HG02588 (cell line): Measurements from ENCODE around the gene CAPZA3.
"Not testable (repeated sequence)": the region's sequence is repeated elsewhere in the genome, so short reads cannot be mapped to it uniquely, and the experiment has no call there.

ENCODE experiments used
- ATAC-seq: cut with Tn5 transposase; IDR thresholded peaks from one replicate; pipeline ENCODE4 v1.9.1; 2021; ENCODE audit warnings: mild to moderate bottlenecking, moderate library complexity; ENCODE audit not compliant: unreplicated experiment

The CAPZA3 gene

GRCh38 chr12:18753481-18754123 lies 15.7 kb downstream of the CAPZA3 start:
- no peak for ATAC-seq

- no peak for ATAC-seq
These were observed 16.3 kb downstream of the CAPZA3 start for GRCh38 chr12:18754124-18754707.

- ATAC-seq, result no peak
These were observed 17.4 kb downstream of the CAPZA3 start for GRCh38 chr12:18755341-18755740.

GRCh38 chr12:18766479-18766878 lies 28.6 kb downstream of the CAPZA3 start:
- not testable (repeated sequence) for ATAC-seq

- no peak for ATAC-seq
These were observed 44.9 kb downstream of the CAPZA3 start for GRCh38 chr12:18782827-18783226.

- not testable (repeated sequence) for ATAC-seq
These were observed 47.5 kb downstream of the CAPZA3 start for GRCh38 chr12:18785465-18785864.
